NCI-H1105 (cell line): ENCODE data around the gene EPHB6.

ENCODE experiments used
- DNase-seq: peaks from one replicate; lab custom pipeline; 2025; lab: John Stamatoyannopoulos, UW

The EPHB6 gene

GRCh38 chr7:142854372-142855113 lies at the start of gene EPHB6:
Gene EPHB6 (plus strand): TSS chr7:142855076. CDS start chr7:142863228, 8,152 bp downstream.
- DNase-seq = peak; percentile 58

- no peak for DNase-seq
Observed at GRCh38 chr7:142805350-142806021, 49.4 kb upstream of the EPHB6 start.

GRCh38 chr7:142806022-142806356 lies 48.9 kb upstream of the EPHB6 start:
- DNase-seq = no peak

GRCh38 chr7:142806957-142807356 lies 47.9 kb upstream of the EPHB6 start:
- DNase-seq = no peak

- no peak for DNase-seq
Observed at GRCh38 chr7:142807855-142808460, 46.9 kb upstream of the EPHB6 start.

- no peak for DNase-seq
Observed at GRCh38 chr7:142808461-142808801, 46.4 kb upstream of the EPHB6 start.

- no peak for DNase-seq
Observed at GRCh38 chr7:142808802-142809583, 45.9 kb upstream of the EPHB6 start.

- no peak for DNase-seq
Observed at GRCh38 chr7:142809671-142810070, 45.2 kb upstream of the EPHB6 start.

- DNase-seq = peak; percentile 53
Observed at GRCh38 chr7:142811154-142811737, 43.6 kb upstream of the EPHB6 start.

GRCh38 chr7:142812437-142813215 lies 42.2 kb upstream of the EPHB6 start:
- DNase-seq = no peak

- no peak for DNase-seq
Observed at GRCh38 chr7:142813226-142813625, 41.6 kb upstream of the EPHB6 start.

- no peak for DNase-seq
Observed at GRCh38 chr7:142813699-142814098, 41.2 kb upstream of the EPHB6 start.

- DNase-seq = no peak
Observed at GRCh38 chr7:142814451-142814850, 40.4 kb upstream of the EPHB6 start.

- DNase-seq = no peak
Observed at GRCh38 chr7:142815134-142815533, 39.7 kb upstream of the EPHB6 start.

- DNase-seq = no peak
Observed at GRCh38 chr7:142817506-142817905, 37.4 kb upstream of the EPHB6 start.

GRCh38 chr7:142819530-142819929 lies 35.3 kb upstream of the EPHB6 start:
- no peak for DNase-seq

GRCh38 chr7:142822714-142823113 lies 32.2 kb upstream of the EPHB6 start:
- DNase-seq = no peak

GRCh38 chr7:142827951-142828500 lies 26.9 kb upstream of the EPHB6 start:
- DNase-seq = peak; percentile 85

GRCh38 chr7:142832417-142832816 lies 22.5 kb upstream of the EPHB6 start:
- no peak for DNase-seq

GRCh38 chr7:142833174-142834048 lies 21.5 kb upstream of the EPHB6 start:
- no peak for DNase-seq
